T-cell (primary cell): ENCODE measurements around the gene IARS2. TPM values are rescaled to one million over a fixed set of nuclear protein-coding genes. Genes with fewer than 3 reads are reported as not detected.
A peak's percentile ranks its signal among the peaks of the same experiment; 100 is the strongest.

Experiments
- ATAC-seq, 4 experiments: fragments of 200-7000 bp in 3 of 4; fragments of 150-1000 bp in 1 of 4; cut with Tn5 transposase; replicated peaks in 1 of 4; 1 replicate in 3 of 4; 2 replicates in 1 of 4; pipeline ENCODE4 v1.10.0; 2021; ENCODE audit warnings: moderate library complexity in 3 of 4, mild to moderate bottlenecking in 2 of 4, moderate number of reproducible peaks in 1 of 4
- CTCF ChIA-PET, 2 donors: fragments of 300-600 bp; sonication (Branson Sonifier 250); formaldehyde crosslinking; loops; one replicate each; lab custom pipeline; 2022; ENCODE audit warnings: antibody characterized with exemption in 2 of 2; lab: Charles Lee
- POLR2A ChIA-PET, 2 donors: fragments of 300-600 bp; sonication (Branson Sonifier 250); formaldehyde crosslinking; loops; one replicate each; lab custom pipeline; 2022; ENCODE audit warnings: antibody characterized with exemption in 2 of 2; lab: Charles Lee
- DNase-seq, 35 experiments: peaks; one replicate each; pipeline versions ENCODE4 v3.0.0 to v3.0.0-alpha.2; 2013 to 2023
- H3K27ac ChIP-seq: one replicate; pipeline ENCODE4 v1.5.1; 2013; ENCODE audit warnings: low read length
- H3K27me3 ChIP-seq, 2 experiments: replicated peaks in 1 of 2; 1 replicate in 1 of 2; 2 replicates in 1 of 2; pipeline versions ENCODE4 v1.6.1 to v1.7.0; 2013; ENCODE audit warnings: low read length in 1 of 2, mixed read lengths in 1 of 2; ENCODE audit not compliant: control insufficient read depth in 2 of 2, insufficient read depth in 2 of 2; ENCODE audit errors: extremely low read depth in 1 of 2
- H3K36me3 ChIP-seq, 2 donors: 1 replicate in 1 of 2; 2 replicates in 1 of 2; pipeline versions ENCODE4 v1.6.1 to v1.7.0; 2013; ENCODE audit warnings: low read length in 1 of 2; ENCODE audit not compliant: control insufficient read depth in 2 of 2, insufficient read depth in 1 of 2; ENCODE audit errors: extremely low read depth in 1 of 2
- H3K4me1 ChIP-seq, 2 experiments: 1 replicate in 1 of 2; 2 replicates in 1 of 2; pipeline versions ENCODE4 v1.6.1 to v1.7.0; 2013; ENCODE audit warnings: low read length in 2 of 2, mixed read lengths in 1 of 2; ENCODE audit not compliant: insufficient read depth in 2 of 2, control insufficient read depth in 1 of 2; ENCODE audit errors: extremely low read depth in 1 of 2
- H3K4me3 ChIP-seq, 2 donors: 1 replicate in 1 of 2; 2 replicates in 1 of 2; pipeline versions ENCODE4 v1.5.1 to v1.7.0; 2013; ENCODE audit warnings: mild to moderate bottlenecking in 2 of 2, low read length in 1 of 2, moderate library complexity in 1 of 2; ENCODE audit not compliant: control insufficient read depth in 1 of 2; ENCODE audit errors: extremely low read depth in 1 of 2
- H3K9me3 ChIP-seq: 2 replicates; pipeline ENCODE4 v1.7.0; 2013
- H3K27ac Mint-ChIP-seq, 2 donors: one replicate each; pipeline ENCODE4 v1.8.0; 2020 to 2021; ENCODE audit warnings: mild to moderate bottlenecking in 2 of 2, mixed read lengths in 2 of 2
- H3K27me3 Mint-ChIP-seq, 2 donors: one replicate each; pipeline ENCODE4 v1.8.0; 2021 to 2022; ENCODE audit warnings: mixed read lengths in 2 of 2
- H3K36me3 Mint-ChIP-seq: one replicate; pipeline ENCODE4 v1.8.0; 2021; ENCODE audit warnings: mixed read lengths
- H3K4me1 Mint-ChIP-seq, 3 donors: one replicate each; pipeline ENCODE4 v1.8.0; 2020 to 2022; ENCODE audit warnings: mixed read lengths in 3 of 3, mild to moderate bottlenecking in 1 of 3
- H3K4me3 Mint-ChIP-seq, 3 donors: one replicate each; pipeline ENCODE4 v1.8.0; 2020 to 2022; ENCODE audit warnings: mild to moderate bottlenecking in 3 of 3, mixed read lengths in 3 of 3, moderate library complexity in 3 of 3
- H3K9me3 Mint-ChIP-seq, 3 donors: one replicate each; pipeline ENCODE4 v1.8.0; 2020 to 2022; ENCODE audit warnings: mixed read lengths in 3 of 3
- WGBS: methylation state at CpG from one replicate; pipeline ENCODE4 v1.1.5; 2013; ENCODE audit warnings: missing lambda C conversion rate; ENCODE audit not compliant: insufficient coverage; 5-methylcytosine and 5-hydroxymethylcytosine counted together
- total RNA-seq, 35 experiments: library from RNA in 6 of 35; stranded (reverse) in 6 of 35; fragments of 120-200 nt in 1 of 35; gene quantifications; one replicate each; pipeline versions ENCODE4 v1.2.1 to v1.2.4 and lab custom pipeline; 2013 to 2026

The IARS2 gene
- total RNA-seq, 5 donors from 2014 or later (not counting 1 experiment from before 2014, with no cell fraction given) = 35.4 to 43.2 (median 42.3) TPM

GRCh38 chr1:220123066-220123465 lies 29.1 kb downstream of the IARS2 start:
- DNase-seq = no peak
- CTCF ChIA-PET = no interaction called here
- Mint-ChIP-seq H3K36me3 (peaks cover 31% of the 10 kb centered on the region), H3K4me3 (no peak overlapping the region), H3K27me3 (no peaks in the 10 kb centered on the region), H3K4me1 (peaks cover 7 to 13% (median 9%) of the 10 kb centered on the region in 3 donors), H3K27ac (no peak overlapping the region), H3K9me3 (no peaks in the 10 kb centered on the region)
- H3K4me3 ChIP-seq = no peak overlapping the region
- no peak overlapping the region for H3K27ac ChIP-seq
- H3K36me3 ChIP-seq = peaks cover 7 to 20% of the 10 kb centered on the region in 2 donors
- H3K9me3 ChIP-seq = no peaks in the 10 kb centered on the region
- H3K27me3 ChIP-seq = no peaks in the 10 kb centered on the region
- no peak for ATAC-seq
- POLR2A ChIA-PET = no interaction called here
- H3K4me1 ChIP-seq = peaks cover 0 to 2% of the 10 kb centered on the region in 2 experiments

DNA sequence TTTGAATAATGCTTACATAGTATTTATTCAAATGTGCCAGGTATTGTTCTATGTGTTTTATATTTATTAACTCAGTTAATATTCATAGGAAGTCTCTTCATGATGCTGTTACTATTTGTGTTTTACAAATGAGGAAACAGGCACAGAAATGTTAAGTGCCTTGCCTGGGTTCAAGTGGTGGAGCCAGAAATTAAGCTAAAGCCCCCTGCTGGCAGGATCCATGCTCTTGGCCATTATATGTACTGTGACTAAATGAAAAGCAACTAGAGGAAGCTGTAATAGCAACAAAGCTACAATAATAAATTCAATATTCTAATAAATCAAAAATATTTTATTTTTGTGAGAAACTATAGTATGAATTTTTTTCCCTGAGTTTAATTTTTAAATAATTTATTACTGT lies 30.0 kb downstream of the IARS2 start:
- ATAC-seq = no peak
- peaks cover 37% of the 10 kb centered on the region for H3K36me3 Mint-ChIP-seq
- CTCF ChIA-PET = interaction anchor here (0.7 to 2.3 kb wide), 5 partner anchors 11 to 1785 kb away, joined by 3 to 9 read pairs (median 4); no protein-coding TSS in a partner anchor
- Histone ChIP-seq H3K27me3 (no peaks in the 10 kb centered on the region), H3K4me1 (peaks cover 0 to 2% of the 10 kb centered on the region in 2 experiments), H3K9me3 (no peaks in the 10 kb centered on the region), H3K4me3 (no peak overlapping the region), H3K36me3 (peaks cover 7 to 26% of the 10 kb centered on the region in 2 donors), H3K27ac (no peak overlapping the region)
- no peaks in the 10 kb centered on the region for H3K9me3 Mint-ChIP-seq
- H3K27me3 Mint-ChIP-seq = no peaks in the 10 kb centered on the region
- no peak overlapping the region for H3K27ac Mint-ChIP-seq
- H3K4me1 Mint-ChIP-seq = peaks cover 6 to 13% (median 8%) of the 10 kb centered on the region in 3 donors
- POLR2A ChIA-PET = interaction anchor here in 1 of 2 donors (0.5 kb wide), 1 partner anchor 11 kb away, joined by 4 read pairs; no protein-coding TSS in a partner anchor
- H3K4me3 Mint-ChIP-seq = no peak overlapping the region
- DNase-seq = peak in 6 of 35 experiments; percentile 1 to 24 (median 4)

DNA sequence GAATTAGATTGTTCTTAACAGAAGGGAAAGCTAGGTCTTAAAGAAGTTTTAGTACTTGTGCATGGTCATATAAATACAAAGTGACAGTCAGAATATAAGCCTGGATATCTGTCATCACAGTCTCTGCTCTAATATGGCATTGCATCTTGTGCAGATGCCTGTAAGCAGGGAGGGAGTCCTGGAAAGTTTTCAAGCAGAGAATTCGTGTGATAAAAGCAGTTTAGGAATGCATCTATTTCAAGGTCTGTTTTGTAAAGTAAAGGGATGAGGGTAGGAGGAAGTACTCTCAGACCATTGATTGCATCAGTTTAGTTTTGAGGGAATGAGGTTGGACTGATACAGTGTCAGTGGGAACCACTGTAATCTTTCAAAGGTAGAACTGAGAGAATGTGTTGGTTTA lies 30.6 kb downstream of the IARS2 start:
- H3K27me3 Mint-ChIP-seq = no peaks in the 10 kb centered on the region
- Histone ChIP-seq H3K4me1 (peaks cover 0 to 2% of the 10 kb centered on the region in 2 experiments), H3K27me3 (no peaks in the 10 kb centered on the region), H3K27ac (no peak overlapping the region), H3K36me3 (peaks cover 7 to 27% of the 10 kb centered on the region in 2 donors), H3K9me3 (no peaks in the 10 kb centered on the region), H3K4me3 (no peak overlapping the region)
- H3K36me3 Mint-ChIP-seq = peaks cover 39% of the 10 kb centered on the region
- POLR2A ChIA-PET = interaction anchor here in 1 of 2 donors (0.5 to 0.6 kb wide), 2 partner anchors 12 kb away, joined by 4 to 10 read pairs; no protein-coding TSS in a partner anchor
- DNase-seq (no peak), ATAC-seq (no peak)
- CTCF ChIA-PET = interaction anchor here (0.7 to 2.3 kb wide), 5 partner anchors 11 to 1786 kb away, joined by 3 to 9 read pairs (median 4); no protein-coding TSS in a partner anchor
- peaks cover 0 to 4% (median 0%) of the 10 kb centered on the region in 3 donors for H3K9me3 Mint-ChIP-seq
- H3K27ac Mint-ChIP-seq = peak overlapping the region in 1 of 2 donors; percentile 46
- 86% methylated on average over 1 of the region's 1 CpG for WGBS
- H3K4me3 Mint-ChIP-seq = no peak overlapping the region
- peaks cover 3 to 13% (median 5%) of the 10 kb centered on the region in 3 donors for H3K4me1 Mint-ChIP-seq

DNA sequence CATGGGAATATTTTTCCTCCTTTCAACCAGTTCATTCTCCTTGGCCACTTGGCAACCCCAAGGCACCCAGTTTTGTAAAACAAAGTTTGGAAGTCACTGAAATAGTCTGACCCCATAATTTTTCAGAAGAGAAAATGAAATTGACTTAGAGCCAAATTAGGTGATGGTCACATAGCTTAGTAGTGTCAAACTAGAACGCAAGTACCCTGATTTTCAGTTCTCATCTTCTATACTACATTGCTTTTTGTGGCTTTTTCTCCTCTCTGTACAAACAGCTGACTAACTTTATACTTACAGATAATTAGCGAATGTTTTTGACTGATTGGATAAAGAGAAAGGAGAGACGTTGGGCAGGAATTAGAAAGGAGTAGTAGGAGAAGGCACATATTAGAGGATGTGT lies 33.1 kb downstream of the IARS2 start:
- 80% methylated on average over 1 of the region's 3 CpGs for WGBS
- CTCF ChIA-PET = no interaction called here
- H3K27ac Mint-ChIP-seq = no peak overlapping the region

DNA sequence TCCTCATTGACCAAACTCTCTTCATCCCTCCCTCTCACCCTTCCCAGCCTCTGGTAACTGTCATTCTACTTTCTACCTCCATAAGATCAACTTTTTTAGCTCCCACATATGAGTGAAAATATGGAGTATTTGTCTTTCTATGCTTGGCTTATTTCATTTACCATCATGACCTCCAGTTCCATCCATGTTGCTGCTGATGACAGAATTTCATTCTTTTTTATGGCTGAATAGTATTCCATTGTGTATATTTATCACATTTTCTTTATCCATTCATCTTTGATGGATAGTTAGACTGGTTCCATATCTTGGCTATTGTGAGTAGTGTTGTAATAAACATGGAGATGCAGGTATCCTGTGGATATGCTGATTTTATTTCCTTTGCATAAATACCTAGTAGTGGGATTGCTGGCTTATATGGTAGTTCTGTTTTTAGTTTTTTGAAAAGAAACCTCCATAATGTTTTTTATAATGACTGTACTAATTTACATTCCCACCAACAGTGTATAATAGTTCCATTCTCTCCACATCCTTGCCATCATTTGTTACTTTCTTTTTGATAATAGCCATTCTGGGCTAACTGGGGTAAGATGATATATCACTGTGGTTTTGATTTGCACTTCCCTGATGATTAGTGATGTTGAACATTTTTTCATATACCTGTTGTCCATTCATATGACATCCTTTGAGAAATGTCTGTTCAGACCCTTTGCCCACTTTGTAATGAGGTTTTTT lies 35.7 kb downstream of the IARS2 start:
- ChIA-PET CTCF (no interaction called here), POLR2A (no interaction called here)
- H3K27me3 ChIP-seq = no peaks in the 10 kb centered on the region
- H3K9me3 Mint-ChIP-seq = peaks cover 0 to 5% (median 0%) of the 10 kb centered on the region in 3 donors
- H3K36me3 Mint-ChIP-seq = peaks cover 62% of the 10 kb centered on the region
- H3K4me1 Mint-ChIP-seq = peaks cover 4 to 8% (median 5%) of the 10 kb centered on the region in 3 donors
- H3K4me3 ChIP-seq = no peak overlapping the region
- no peak for DNase-seq
- no peak overlapping the region for H3K27ac ChIP-seq
- no peaks in the 10 kb centered on the region for H3K27me3 Mint-ChIP-seq
- H3K4me1 ChIP-seq = no peaks in the 10 kb centered on the region
- peaks cover 0 to 40% of the 10 kb centered on the region in 2 donors for H3K36me3 ChIP-seq
- H3K4me3 Mint-ChIP-seq = no peak overlapping the region
- no peak overlapping the region for H3K27ac Mint-ChIP-seq
- H3K9me3 ChIP-seq = no peaks in the 10 kb centered on the region
- no peak for ATAC-seq

More for the DNA sequence above, 33.1 kb downstream of the IARS2 start:
- Mint-ChIP-seq H3K27me3 (no peaks in the 10 kb centered on the region), H3K4me1 (peaks cover 4 to 12% (median 9%) of the 10 kb centered on the region in 3 donors), H3K4me3 (no peak overlapping the region), H3K9me3 (peaks cover 0 to 5% (median 0%) of the 10 kb centered on the region in 3 donors), H3K36me3 (peaks cover 50% of the 10 kb centered on the region)
- Histone ChIP-seq H3K4me3 (no peak overlapping the region), H3K36me3 (peaks cover 0 to 34% of the 10 kb centered on the region in 2 donors), H3K27ac (no peak overlapping the region), H3K27me3 (no peaks in the 10 kb centered on the region), H3K9me3 (no peaks in the 10 kb centered on the region), H3K4me1 (no peaks in the 10 kb centered on the region)
- DNase-seq (no peak), ATAC-seq (no peak)
- POLR2A ChIA-PET = no interaction called here

DNA sequence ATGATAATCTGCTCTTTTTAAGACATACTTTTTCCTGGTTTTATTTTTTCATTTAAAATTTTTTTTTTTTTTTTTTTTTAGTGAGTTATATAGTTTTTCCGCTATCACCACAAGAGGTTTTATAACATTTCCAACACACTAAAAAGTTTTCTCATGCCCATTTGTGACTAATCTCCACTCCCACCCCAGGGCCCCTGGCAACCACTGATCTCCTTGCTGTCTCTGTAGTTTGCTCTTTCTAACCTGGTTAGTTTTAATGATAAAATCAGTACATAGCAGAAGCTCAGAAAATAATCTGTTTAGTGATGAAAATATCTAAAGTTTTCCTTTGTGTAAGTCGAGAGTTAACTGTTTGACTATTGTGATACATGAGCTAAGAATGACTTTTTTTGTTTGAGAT lies 41.8 kb downstream of the IARS2 start:
- ATAC-seq (no peak), DNase-seq (no peak)
- Histone ChIP-seq H3K4me1 (peaks cover 0 to 7% of the 10 kb centered on the region in 2 experiments), H3K4me3 (no peak overlapping the region), H3K27me3 (no peaks in the 10 kb centered on the region), H3K9me3 (no peaks in the 10 kb centered on the region), H3K27ac (no peak overlapping the region), H3K36me3 (peaks cover 0 to 52% of the 10 kb centered on the region in 2 donors)
- ChIA-PET CTCF (interaction anchor here in 1 of 2 donors (2.1 kb wide), 1 partner anchor 14 kb away, joined by 4 read pairs; no protein-coding TSS in a partner anchor), POLR2A (no interaction called here)
- Mint-ChIP-seq H3K4me1 (peaks cover 8 to 17% (median 16%) of the 10 kb centered on the region in 3 donors), H3K9me3 (no peaks in the 10 kb centered on the region), H3K27ac (no peak overlapping the region), H3K36me3 (peaks cover 46% of the 10 kb centered on the region), H3K4me3 (no peak overlapping the region), H3K27me3 (no peaks in the 10 kb centered on the region)
- 80% methylated on average over 1 of the region's 2 CpGs for WGBS
